ENCODE results near the gene LDAH. TPM values are rescaled to one million over a fixed set of nuclear protein-coding genes. Genes with fewer than 3 reads are reported as not detected.

LDAH gene
- total and polyA plus RNA-seq, 10 of the 15 experiments (the other 5 are each of a cell fraction or from before 2014, with no cell fraction given): 17.9 to 44.7 (median 30.0) TPM

GRCh38 chr2:20674309-20674965 is 148.5 kb downstream of the LDAH start:
- H3K27ac ChIP-seq (ENCODE audit: control insufficient read depth, insufficient read depth): no peak overlapping the region
- H2AFZ ChIP-seq (ENCODE audit: control insufficient read depth, low read depth, low read length): no peak overlapping the region
- no peak overlapping the region for H3K4me2 ChIP-seq (ENCODE audit: control insufficient read depth, insufficient read depth)
- H3K4me1 ChIP-seq (ENCODE audit: control insufficient read depth, insufficient read depth, low read length): peaks cover 37% of the 10 kb centered on the region
- H3K4me3 ChIP-seq: no peak overlapping the region
- ChIA-PET SMC1A (ENCODE audit: uncharacterized antibody, unreplicated experiment) (interaction anchor here (1.4 kb wide), 1 partner anchor 289 kb away, joined by 3 read pairs; no protein-coding TSS in a partner anchor), POLR2A (no interaction called here), RAD21 (ENCODE audit: unreplicated experiment) (no interaction called here), CTCF (interaction anchor here (0.6 to 7.4 kb wide), 3 partner anchors 12 to 1628 kb away, joined by 3 to 82 read pairs (median 3); no protein-coding TSS in a partner anchor)
- no peaks in the 10 kb centered on the region for H4K20me1 ChIP-seq (ENCODE audit: control insufficient read depth, insufficient read depth)
- no peak overlapping the region for H3K9ac ChIP-seq (ENCODE audit: control insufficient read depth, insufficient read depth, low read length)
- no peaks in the 10 kb centered on the region; a peak in 1 of 4 replicates for H3K36me3 ChIP-seq (ENCODE audit: control insufficient read depth in 2 of 2, insufficient read depth in 2 of 2, low read length in 1 of 2)
- in situ Hi-C loops (cut with MboI) (loop anchor here (25.0 kb wide), 1 partner anchor 438 kb away; the partner anchor contains the start of gene TDRD15), intact Hi-C loops (cut with micrococcal nuclease; ENCODE audit: unreplicated experiment) (no loop called here)
- no TSS peak for BruUV-seq (replicated peaks)
- no peaks in the 10 kb centered on the region; the same call in 2 of the 3 replicates for H3K9me3 ChIP-seq (replicated peaks; ENCODE audit: control insufficient read depth, insufficient read depth, low read length)
- DNase-seq (ENCODE audit: low read depth, low spot score): no peak
- no peak for FAIRE-seq
- no peaks in the 10 kb centered on the region for H3K79me2 ChIP-seq (ENCODE audit: control insufficient read depth, insufficient read depth, low read length)
- WGBS (ENCODE audit: insufficient coverage, insufficient replicate concordance, low lambda C conversion rate, missing lambda C conversion rate): 95% methylated on average over 10 of the region's 11 CpGs
- no peak for TF ChIP-seq SP1 (IDR thresholded peaks at IDR 0.05; ENCODE audit: low read depth, low read length)
- no peak for TF ChIP-seq IRF3 (IDR thresholded peaks at IDR 0.05)
- no peak for TF ChIP-seq STAT3 (IDR thresholded peaks at IDR 0.05; ENCODE audit: low read depth, low read length)
- no peak for TF ChIP-seq SKIL (IDR thresholded peaks at IDR 0.05; ENCODE audit: low read depth, poor library complexity, severe bottlenecking)
- TF ChIP-seq BMI1 (IDR thresholded peaks at IDR 0.05; ENCODE audit: borderline replicate concordance): no peak
- ATAC-seq: no peak
- peaks cover 2 to 6% of the 10 kb centered on the region in 2 experiments; a peak in 3 of 4 replicates for H3K27me3 ChIP-seq (replicated peaks in 1 of 2; ENCODE audit: control insufficient read depth in 2 of 2, insufficient read depth in 2 of 2, low read length in 1 of 2)

Measured in GM12878 (cell line).